Activated CD8-positive, alpha-beta memory T cell treated with anti-CD3 and anti-CD28 coated beads, Interleukin-2, amount 50 U/mL, for 1 hour (primary cell): Measurements from ENCODE around the gene SHD.
"Not testable (repeated sequence)": the region's sequence is repeated elsewhere in the genome, so short reads cannot be mapped to it uniquely, and the experiment has no call there.

Experiments
- DNase-seq: peaks from one replicate; pipeline ENCODE4 v3.0.0-alpha.2; 2020; ENCODE audit errors: extremely low read depth

SHD gene

GRCh38 chr19:4267101-4267900 is 11.8 kb upstream of the SHD start:
- DNase-seq, result peak; percentile 13

GRCh38 chr19:4267901-4268815 is 10.9 kb upstream of the SHD start:
- no peak for DNase-seq

GRCh38 chr19:4268816-4269430 is 10.1 kb upstream of the SHD start:
- DNase-seq, result no peak

GRCh38 chr19:4272894-4273293 is 6.2 kb upstream of the SHD start:
- DNase-seq, result no peak

- not testable (repeated sequence) for DNase-seq
Measured at GRCh38 chr19:4274321-4274686, 4.8 kb upstream of the SHD start.

- DNase-seq, result no peak
Measured at GRCh38 chr19:4277191-4277696, 1.8 kb upstream of the SHD start.

- DNase-seq, result no peak
Measured at GRCh38 chr19:4278010-4278409, 1.1 kb upstream of the SHD start.

- DNase-seq, result no peak
Measured at GRCh38 chr19:4279267-4279529, 132 bp downstream of the SHD start.

- no peak for DNase-seq
Measured at GRCh38 chr19:4279530-4280422, 710 bp downstream of the SHD start.

- DNase-seq, result no peak
Measured at GRCh38 chr19:4284176-4284958, 5.3 kb downstream of the SHD start.

- DNase-seq, result no peak
Measured at GRCh38 chr19:4284974-4285373, 5.9 kb downstream of the SHD start.

GRCh38 chr19:4286141-4286540 is 7.1 kb downstream of the SHD start:
- not testable (repeated sequence) for DNase-seq

- no peak for DNase-seq
Measured at GRCh38 chr19:4288091-4288777, 9.2 kb downstream of the SHD start.

GRCh38 chr19:4291184-4291732 is 12.2 kb downstream of the SHD start:
- no peak for DNase-seq

- no peak for DNase-seq
Measured at GRCh38 chr19:4292515-4292914, 13.4 kb downstream of the SHD start.

GRCh38 chr19:4294389-4294788 is 15.3 kb downstream of the SHD start:
- DNase-seq, result no peak

GRCh38 chr19:4295972-4296771 is 17.1 kb downstream of the SHD start:
- no peak for DNase-seq

- no peak for DNase-seq
Measured at GRCh38 chr19:4297901-4298809, 19.1 kb downstream of the SHD start.
